ENCODE measurements around the gene ARHGAP22. TPM values are rescaled to one million over a fixed set of nuclear protein-coding genes. Genes with fewer than 3 reads are reported as not detected.

The ARHGAP22 gene
- total RNA-seq, 1 donor from 2014 or later: 3.2 TPM

DNA sequence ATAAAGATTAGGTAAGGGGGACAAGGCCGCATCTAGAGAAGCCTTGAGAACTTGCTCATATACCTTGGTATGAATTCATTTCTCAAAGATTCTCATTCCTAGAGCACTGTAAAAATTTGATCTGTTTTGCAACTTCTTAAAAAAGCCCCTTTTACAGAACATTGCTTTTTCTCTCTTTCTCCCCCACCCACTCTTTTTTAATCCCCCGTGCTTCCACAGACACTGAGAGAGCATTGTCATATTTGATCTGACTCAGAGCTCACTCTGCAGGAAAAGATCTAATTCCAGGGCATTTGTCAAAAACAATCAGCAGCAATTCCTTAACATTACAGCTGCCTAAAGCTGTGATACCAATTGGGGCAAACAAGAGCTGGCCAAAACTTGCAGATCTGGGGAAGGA lies 92.0 kb downstream of the ARHGAP22 start:
- TF ChIP-seq POLR2A (IDR thresholded peaks at IDR 0.05) (no peak), CTCF (IDR thresholded peaks at IDR 0.05) (no peak), POLR2AphosphoS5 (IDR thresholded peaks at IDR 0.05; ENCODE audit: insufficient read depth in 1 of 2, low read depth in 1 of 2) (no peak)
- no peaks in the 10 kb centered on the region for H3K4me1 ChIP-seq
- no peaks in the 10 kb centered on the region for H3K36me3 ChIP-seq
- intact Hi-C loops (cut with DNase I): no loop called here
- H3K27me3 ChIP-seq: no peaks in the 10 kb centered on the region
- H3K4me3 ChIP-seq: no peak overlapping the region
- no peak overlapping the region for H3K27ac ChIP-seq
- no peak for DNase-seq (ENCODE audit: extremely low spot score in 2 of 2)
- peaks cover 3% of the 10 kb centered on the region for H3K9me3 ChIP-seq

GRCh38 chr10:48511875-48512231 lies 93.0 kb downstream of the ARHGAP22 start:
- Histone ChIP-seq H3K4me1 (no peaks in the 10 kb centered on the region), H3K27me3 (no peaks in the 10 kb centered on the region), H3K27ac (no peak overlapping the region), H3K4me3 (no peak overlapping the region), H3K9me3 (peaks cover 3% of the 10 kb centered on the region), H3K36me3 (no peaks in the 10 kb centered on the region)
- no peak for TF ChIP-seq POLR2A (IDR thresholded peaks at IDR 0.05)
- no peak for TF ChIP-seq CTCF (IDR thresholded peaks at IDR 0.05)
- no peak for TF ChIP-seq POLR2AphosphoS5 (IDR thresholded peaks at IDR 0.05; ENCODE audit: insufficient read depth in 1 of 2, low read depth in 1 of 2)
- intact Hi-C loops (cut with DNase I): no loop called here
- peak in 1 of 2 donors; percentile 67 for DNase-seq (ENCODE audit: extremely low spot score in 2 of 2)

GRCh38 chr10:48511066-48511874 lies 93.6 kb downstream of the ARHGAP22 start:
- TF ChIP-seq POLR2AphosphoS5 (IDR thresholded peaks at IDR 0.05; ENCODE audit: insufficient read depth in 1 of 2, low read depth in 1 of 2) (no peak), CTCF (IDR thresholded peaks at IDR 0.05) (no peak), POLR2A (IDR thresholded peaks at IDR 0.05) (no peak)
- H3K27me3 ChIP-seq: no peaks in the 10 kb centered on the region
- no peaks in the 10 kb centered on the region for H3K36me3 ChIP-seq
- H3K27ac ChIP-seq: no peak overlapping the region
- DNase-seq (ENCODE audit: extremely low spot score in 2 of 2): peak in 1 of 2 donors; percentile 77
- intact Hi-C loops (cut with DNase I): no loop called here
- no peak overlapping the region for H3K4me3 ChIP-seq
- H3K4me1 ChIP-seq: no peaks in the 10 kb centered on the region
- peaks cover 3% of the 10 kb centered on the region for H3K9me3 ChIP-seq

- peak; percentile 58 to 93 for DNase-seq (ENCODE audit: extremely low spot score in 2 of 2)
- Histone ChIP-seq H3K27ac (no peak overlapping the region), H3K4me1 (no peaks in the 10 kb centered on the region), H3K4me3 (no peak overlapping the region), H3K36me3 (no peaks in the 10 kb centered on the region), H3K27me3 (no peaks in the 10 kb centered on the region), H3K9me3 (peaks cover 3% of the 10 kb centered on the region)
- intact Hi-C loops (cut with DNase I): no loop called here
- TF ChIP-seq POLR2A (IDR thresholded peaks at IDR 0.05) (no peak), CTCF (IDR thresholded peaks at IDR 0.05) (no peak), POLR2AphosphoS5 (IDR thresholded peaks at IDR 0.05; ENCODE audit: insufficient read depth in 1 of 2, low read depth in 1 of 2) (no peak)
These were observed 94.7 kb downstream of the ARHGAP22 start for GRCh38 chr10:48509974-48510692.

Measured in vagina (tissue), 2 donors.